H1 (cell line): ENCODE data around the gene OR1E1.

Experiments
- ZNF274 ChIP-seq: IDR thresholded peaks from 2 replicates; pipeline ENCODE4 v1.7.0; 2012; ENCODE audit warnings: low read length, borderline replicate concordance; ENCODE audit errors: extremely low read depth
- TF ChIP-seq, protein P1 (sequence below), 3 experiments: IDR thresholded peaks; 1 replicate in 2 of 3; 2 replicates in 1 of 3; pipeline versions ENCODE4 v1.5.1 to v1.6.1; 2011; ENCODE audit warnings: low read length in 3 of 3, mild to moderate bottlenecking in 3 of 3, inconsistent platforms in 2 of 3, low read depth in 1 of 3, moderate library complexity in 1 of 3; ENCODE audit not compliant: insufficient read depth in 1 of 3; ENCODE audit errors: control extremely low read depth in 1 of 3

DNA sequence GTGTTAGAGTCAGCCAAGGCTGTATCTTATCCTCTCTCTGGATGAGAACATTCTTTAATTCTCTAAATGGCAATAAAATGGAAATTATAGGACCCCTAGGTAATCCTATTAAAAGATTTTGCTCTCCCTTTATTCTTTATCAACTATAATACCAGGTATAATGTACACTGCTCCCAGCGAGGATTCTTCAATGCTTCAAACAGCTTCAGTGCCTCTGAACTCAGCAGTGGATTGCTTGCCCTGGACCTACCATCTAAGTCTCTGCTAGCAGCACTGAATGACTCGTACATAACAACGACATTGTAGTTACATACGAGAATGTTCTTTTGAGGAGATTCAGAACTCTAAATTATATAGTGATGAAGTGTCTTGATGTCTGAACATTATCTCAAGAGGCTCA, 8.4 kb downstream of the OR1E1 start:
- no peak for TF ChIP-seq ZNF274
- TF ChIP-seq, protein P1, sequence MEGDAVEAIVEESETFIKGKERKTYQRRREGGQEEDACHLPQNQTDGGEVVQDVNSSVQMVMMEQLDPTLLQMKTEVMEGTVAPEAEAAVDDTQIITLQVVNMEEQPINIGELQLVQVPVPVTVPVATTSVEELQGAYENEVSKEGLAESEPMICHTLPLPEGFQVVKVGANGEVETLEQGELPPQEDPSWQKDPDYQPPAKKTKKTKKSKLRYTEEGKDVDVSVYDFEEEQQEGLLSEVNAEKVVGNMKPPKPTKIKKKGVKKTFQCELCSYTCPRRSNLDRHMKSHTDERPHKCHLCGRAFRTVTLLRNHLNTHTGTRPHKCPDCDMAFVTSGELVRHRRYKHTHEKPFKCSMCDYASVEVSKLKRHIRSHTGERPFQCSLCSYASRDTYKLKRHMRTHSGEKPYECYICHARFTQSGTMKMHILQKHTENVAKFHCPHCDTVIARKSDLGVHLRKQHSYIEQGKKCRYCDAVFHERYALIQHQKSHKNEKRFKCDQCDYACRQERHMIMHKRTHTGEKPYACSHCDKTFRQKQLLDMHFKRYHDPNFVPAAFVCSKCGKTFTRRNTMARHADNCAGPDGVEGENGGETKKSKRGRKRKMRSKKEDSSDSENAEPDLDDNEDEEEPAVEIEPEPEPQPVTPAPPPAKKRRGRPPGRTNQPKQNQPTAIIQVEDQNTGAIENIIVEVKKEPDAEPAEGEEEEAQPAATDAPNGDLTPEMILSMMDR (IDR thresholded peaks at IDR 0.05; ENCODE audit: control extremely low read depth in 1 of 3, insufficient read depth in 1 of 3, low read depth in 1 of 3, low read length in 3 of 3): no peak
